ENCODE results near the gene RNF152. TPM values are rescaled to one million over a fixed set of nuclear protein-coding genes. Genes with fewer than 3 reads are reported as not detected.

RNF152 gene
- total and polyA plus RNA-seq, 2 of the 4 experiments (the other 2 are of a cell fraction) = 7.5 to 18.5 TPM

DNA sequence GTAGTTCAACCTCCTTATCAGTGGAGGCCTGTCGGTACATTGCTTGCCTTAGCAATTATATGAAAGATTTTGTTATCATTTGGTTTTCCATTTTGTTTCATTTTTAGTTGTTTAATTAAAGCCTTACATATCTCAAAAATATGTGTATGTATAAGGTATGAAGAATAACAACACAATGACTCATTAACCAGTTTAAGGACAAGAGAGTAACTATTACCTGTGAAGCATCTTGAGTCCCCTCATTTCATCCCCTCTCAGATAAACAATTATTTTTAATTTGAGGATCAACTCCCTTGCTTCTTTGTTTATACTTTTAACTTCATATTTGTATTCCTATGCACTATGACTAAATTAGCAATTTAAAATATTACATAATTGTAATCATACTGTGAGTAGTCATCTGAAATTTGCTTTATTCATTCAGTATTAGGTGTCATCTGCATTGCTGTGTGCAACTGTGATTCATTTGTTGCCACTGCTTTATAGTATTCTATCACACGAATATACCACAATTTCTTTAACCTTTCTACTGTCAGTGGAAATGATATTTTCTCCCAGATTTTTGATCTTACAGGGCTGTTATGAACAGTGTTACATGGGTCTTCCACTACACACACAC lies 126.4 kb downstream of the RNF152 start:
- Histone ChIP-seq H3K56ac (ENCODE audit: extremely low read depth, insufficient read depth, low read length) (no peak overlapping the region), H3K4ac (ENCODE audit: low read depth, low read length) (no peak overlapping the region), H4K20me1 (ENCODE audit: insufficient read depth, low read length) (no peaks in the 10 kb centered on the region), H3K79me1 (ENCODE audit: low read depth in 1 of 2, low read length in 2 of 2) (no peaks in the 10 kb centered on the region), H2AK5ac (ENCODE audit: low read depth, low read length) (no peak overlapping the region), H2AFZ (replicated peaks; ENCODE audit: low read length, poor library complexity) (no peak overlapping the region), H2BK15ac (ENCODE audit: low read depth, low read length) (no peak overlapping the region), H4K8ac (ENCODE audit: low read depth in 2 of 2, low read length in 2 of 2) (no peak overlapping the region), H3K9ac (ENCODE audit: low read depth, low read length) (no peak overlapping the region), H2AK9ac (replicated peaks; ENCODE audit: low read depth, low read length, poor library complexity) (no peak overlapping the region), H4K91ac (ENCODE audit: insufficient read depth, low read depth, low read length) (no peak overlapping the region), H3K4me2 (ENCODE audit: low read depth, low read length) (no peak overlapping the region), H4K5ac (ENCODE audit: low read depth, low read length) (no peak overlapping the region), H2BK5ac (ENCODE audit: low read depth, low read length, poor library complexity, severe bottlenecking) (no peak overlapping the region), H3K23ac (ENCODE audit: low read depth, low read length) (no peak overlapping the region), H3K27ac (ENCODE audit: insufficient read depth, low read length) (no peak overlapping the region), H3K18ac (ENCODE audit: low read depth, low read length) (no peak overlapping the region), H3K36me3 (ENCODE audit: control insufficient read depth, insufficient read depth, low read length) (no peaks in the 10 kb centered on the region), H3K4me1 (ENCODE audit: control insufficient read depth, insufficient read depth, low read length) (peaks cover 7% of the 10 kb centered on the region; the same call in 1 of the 2 replicates), H3K4me3 (ENCODE audit: insufficient read depth, low read depth, low read length) (no peak overlapping the region), H2BK120ac (ENCODE audit: low read depth, low read length) (no peak overlapping the region), H2BK20ac (ENCODE audit: low read depth, low read length) (no peak overlapping the region), H3K27me3 (ENCODE audit: control insufficient read depth, insufficient read depth, low read length) (no peaks in the 10 kb centered on the region), H3K9me3 (ENCODE audit: control insufficient read depth, insufficient read depth, low read length) (no peaks in the 10 kb centered on the region), H3K9me1 (ENCODE audit: insufficient read depth, low read length) (peaks cover 3% of the 10 kb centered on the region; the same call in 1 of the 2 replicates), H3K14ac (replicated peaks; ENCODE audit: low read depth, low read length) (no peak overlapping the region)
- DNase-seq (no peak), ATAC-seq (ENCODE audit: low read depth) (no peak)
- CTCF ChIA-PET = no interaction called here
- BruUV-seq (replicated peaks) = no TSS peak
- WGBS, 2 experiments (ENCODE audit: extremely low coverage in 2 of 2, insufficient read length in 1 of 2) = no CpG with 5 or more reads among the region's 2 CpGs
- in situ Hi-C loops (cut with MboI; ENCODE audit: low sequenced_read_pairs) (no loop called here), intact Hi-C loops (cut with micrococcal nuclease) (no loop called here), dilution Hi-C loops (cut with HindIII; ENCODE audit: low sequenced_read_pairs, unreplicated experiment) (no loop called here)
- POLR2A ChIA-PET (ENCODE audit: unreplicated experiment) = no interaction called here
- TF ChIP-seq, protein P1, sequence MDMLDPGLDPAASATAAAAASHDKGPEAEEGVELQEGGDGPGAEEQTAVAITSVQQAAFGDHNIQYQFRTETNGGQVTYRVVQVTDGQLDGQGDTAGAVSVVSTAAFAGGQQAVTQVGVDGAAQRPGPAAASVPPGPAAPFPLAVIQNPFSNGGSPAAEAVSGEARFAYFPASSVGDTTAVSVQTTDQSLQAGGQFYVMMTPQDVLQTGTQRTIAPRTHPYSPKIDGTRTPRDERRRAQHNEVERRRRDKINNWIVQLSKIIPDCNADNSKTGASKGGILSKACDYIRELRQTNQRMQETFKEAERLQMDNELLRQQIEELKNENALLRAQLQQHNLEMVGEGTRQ (IDR thresholded peaks at IDR 0.05; ENCODE audit: low read depth, low read length) = no peak
- TF ChIP-seq, protein P2, sequence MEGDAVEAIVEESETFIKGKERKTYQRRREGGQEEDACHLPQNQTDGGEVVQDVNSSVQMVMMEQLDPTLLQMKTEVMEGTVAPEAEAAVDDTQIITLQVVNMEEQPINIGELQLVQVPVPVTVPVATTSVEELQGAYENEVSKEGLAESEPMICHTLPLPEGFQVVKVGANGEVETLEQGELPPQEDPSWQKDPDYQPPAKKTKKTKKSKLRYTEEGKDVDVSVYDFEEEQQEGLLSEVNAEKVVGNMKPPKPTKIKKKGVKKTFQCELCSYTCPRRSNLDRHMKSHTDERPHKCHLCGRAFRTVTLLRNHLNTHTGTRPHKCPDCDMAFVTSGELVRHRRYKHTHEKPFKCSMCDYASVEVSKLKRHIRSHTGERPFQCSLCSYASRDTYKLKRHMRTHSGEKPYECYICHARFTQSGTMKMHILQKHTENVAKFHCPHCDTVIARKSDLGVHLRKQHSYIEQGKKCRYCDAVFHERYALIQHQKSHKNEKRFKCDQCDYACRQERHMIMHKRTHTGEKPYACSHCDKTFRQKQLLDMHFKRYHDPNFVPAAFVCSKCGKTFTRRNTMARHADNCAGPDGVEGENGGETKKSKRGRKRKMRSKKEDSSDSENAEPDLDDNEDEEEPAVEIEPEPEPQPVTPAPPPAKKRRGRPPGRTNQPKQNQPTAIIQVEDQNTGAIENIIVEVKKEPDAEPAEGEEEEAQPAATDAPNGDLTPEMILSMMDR (conservative IDR thresholded peaks at IDR 0.05; ENCODE audit: low read depth, low read length) = no peak
- TF ChIP-seq CHD1 (IDR thresholded peaks at IDR 0.05; ENCODE audit: low read depth, low read length) = no peak
- no peak for TF ChIP-seq RFX5 (IDR thresholded peaks at IDR 0.05; ENCODE audit: low read depth, low read length)
- no peak for TF ChIP-seq RAD21 (IDR thresholded peaks at IDR 0.05; ENCODE audit: low read length)
- no peak for TF ChIP-seq RCOR1 (IDR thresholded peaks at IDR 0.05; ENCODE audit: insufficient replicate concordance, low read length)
- no peak for TF ChIP-seq POLR2A (IDR thresholded peaks at IDR 0.05; ENCODE audit: low read depth, low read length)
- TF ChIP-seq MXI1 (IDR thresholded peaks at IDR 0.05; ENCODE audit: borderline replicate concordance, low read depth, low read length) = no peak
- TF ChIP-seq MAFK (IDR thresholded peaks at IDR 0.05; ENCODE audit: low read depth, low read length) = no peak
- TF ChIP-seq MAZ (IDR thresholded peaks at IDR 0.05; ENCODE audit: borderline replicate concordance, low read depth, low read length) = no peak
- TF ChIP-seq NFE2L2 (IDR thresholded peaks at IDR 0.05; ENCODE audit: low read depth, low read length) = no peak
- TF ChIP-seq BHLHE40 (IDR thresholded peaks at IDR 0.05; ENCODE audit: low read depth, low read length) = no peak
- no peak for TF ChIP-seq CEBPB (IDR thresholded peaks at IDR 0.05; ENCODE audit: low read depth, low read length)
- TF ChIP-seq, protein P3, sequence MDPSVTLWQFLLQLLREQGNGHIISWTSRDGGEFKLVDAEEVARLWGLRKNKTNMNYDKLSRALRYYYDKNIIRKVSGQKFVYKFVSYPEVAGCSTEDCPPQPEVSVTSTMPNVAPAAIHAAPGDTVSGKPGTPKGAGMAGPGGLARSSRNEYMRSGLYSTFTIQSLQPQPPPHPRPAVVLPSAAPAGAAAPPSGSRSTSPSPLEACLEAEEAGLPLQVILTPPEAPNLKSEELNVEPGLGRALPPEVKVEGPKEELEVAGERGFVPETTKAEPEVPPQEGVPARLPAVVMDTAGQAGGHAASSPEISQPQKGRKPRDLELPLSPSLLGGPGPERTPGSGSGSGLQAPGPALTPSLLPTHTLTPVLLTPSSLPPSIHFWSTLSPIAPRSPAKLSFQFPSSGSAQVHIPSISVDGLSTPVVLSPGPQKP (IDR thresholded peaks at IDR 0.05; ENCODE audit: borderline replicate concordance, low read depth, low read length) = no peak
- no peak for TF ChIP-seq SMC3 (IDR thresholded peaks at IDR 0.05; ENCODE audit: low read depth, low read length)
- no peak for TF ChIP-seq FOS (IDR thresholded peaks at IDR 0.05; ENCODE audit: low read depth, low read length)

Measured in IMR-90 (cell line).